ENCODE measurements around the gene CCL1. TPM values are rescaled to one million over a fixed set of nuclear protein-coding genes. Genes with fewer than 3 reads are reported as not detected.

CCL1 gene, protein sequence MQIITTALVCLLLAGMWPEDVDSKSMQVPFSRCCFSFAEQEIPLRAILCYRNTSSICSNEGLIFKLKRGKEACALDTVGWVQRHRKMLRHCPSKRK
- total RNA-seq = not detected in 2 replicates

DNA sequence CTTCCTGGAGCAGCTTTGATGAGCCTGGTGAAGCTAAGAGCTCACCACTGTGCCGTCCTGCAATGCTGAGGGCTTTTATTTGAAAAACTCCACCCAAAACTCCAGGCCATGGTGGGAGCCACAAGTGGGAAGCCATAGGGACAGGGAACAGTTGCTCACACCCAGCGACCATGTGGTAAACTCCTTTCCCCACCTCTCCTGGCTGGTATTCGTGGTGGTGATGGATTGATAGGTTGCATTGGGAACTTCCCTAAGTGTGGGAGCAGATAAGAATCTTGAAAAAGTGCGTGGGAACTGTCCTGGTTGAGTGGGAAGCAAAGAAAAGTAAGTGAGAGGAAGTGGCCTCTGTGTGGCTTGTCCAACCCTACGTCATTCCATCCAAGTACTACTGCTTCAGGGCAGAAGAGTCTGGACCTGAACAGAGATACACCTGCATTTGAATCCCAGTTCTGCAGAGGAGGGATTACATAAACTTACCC is at the start of gene CCL1:
Gene CCL1 (minus strand): TSS at position 51 of the 479 bp plus-strand sequence. CDS start 72 bp downstream, outside the sequence.
- H3K27me3 ChIP-seq (ENCODE audit: control insufficient read depth, insufficient read depth, low read length) = peaks cover 5% of the 10 kb centered on the region
- TF ChIP-seq, protein P1, sequence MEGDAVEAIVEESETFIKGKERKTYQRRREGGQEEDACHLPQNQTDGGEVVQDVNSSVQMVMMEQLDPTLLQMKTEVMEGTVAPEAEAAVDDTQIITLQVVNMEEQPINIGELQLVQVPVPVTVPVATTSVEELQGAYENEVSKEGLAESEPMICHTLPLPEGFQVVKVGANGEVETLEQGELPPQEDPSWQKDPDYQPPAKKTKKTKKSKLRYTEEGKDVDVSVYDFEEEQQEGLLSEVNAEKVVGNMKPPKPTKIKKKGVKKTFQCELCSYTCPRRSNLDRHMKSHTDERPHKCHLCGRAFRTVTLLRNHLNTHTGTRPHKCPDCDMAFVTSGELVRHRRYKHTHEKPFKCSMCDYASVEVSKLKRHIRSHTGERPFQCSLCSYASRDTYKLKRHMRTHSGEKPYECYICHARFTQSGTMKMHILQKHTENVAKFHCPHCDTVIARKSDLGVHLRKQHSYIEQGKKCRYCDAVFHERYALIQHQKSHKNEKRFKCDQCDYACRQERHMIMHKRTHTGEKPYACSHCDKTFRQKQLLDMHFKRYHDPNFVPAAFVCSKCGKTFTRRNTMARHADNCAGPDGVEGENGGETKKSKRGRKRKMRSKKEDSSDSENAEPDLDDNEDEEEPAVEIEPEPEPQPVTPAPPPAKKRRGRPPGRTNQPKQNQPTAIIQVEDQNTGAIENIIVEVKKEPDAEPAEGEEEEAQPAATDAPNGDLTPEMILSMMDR (IDR thresholded peaks at IDR 0.05; ENCODE audit: insufficient read depth, low read length, poor library complexity, severe bottlenecking) = no peak
- H3K36me3 ChIP-seq (ENCODE audit: control insufficient read depth, insufficient read depth, low read length) = no peaks in the 10 kb centered on the region
- H3K4me3 ChIP-seq (ENCODE audit: low read depth, low read length) = no peak within 1 kb of the TSS
- DNase-seq (ENCODE audit: low read depth) = no peak

DNA sequence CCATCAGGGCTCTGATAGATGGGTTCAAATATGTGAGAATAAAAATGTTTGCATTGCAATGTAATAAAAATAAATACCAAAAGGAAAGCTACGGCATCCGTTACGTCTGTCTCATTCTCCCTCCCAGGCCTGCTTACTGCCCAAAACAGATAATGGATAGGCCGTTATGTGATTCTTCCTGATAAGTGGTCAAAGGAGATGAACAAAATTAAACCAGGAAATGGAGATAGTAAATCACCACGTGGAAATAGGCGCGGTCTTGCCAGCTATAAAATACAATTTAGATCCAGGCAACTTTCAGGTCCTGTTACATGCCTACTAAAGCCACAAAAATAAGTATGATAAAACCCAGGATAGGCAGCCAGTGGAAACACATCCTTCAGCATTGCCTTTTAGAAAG is 49.5 kb upstream of the CCL1 start:
- DNase-seq (ENCODE audit: low read depth) = no peak
- no peaks in the 10 kb centered on the region for H3K36me3 ChIP-seq (ENCODE audit: control insufficient read depth, insufficient read depth, low read length)
- TF ChIP-seq, protein P1 (IDR thresholded peaks at IDR 0.05; ENCODE audit: insufficient read depth, low read length, poor library complexity, severe bottlenecking) = no peak
- no peak overlapping the region for H3K4me3 ChIP-seq (ENCODE audit: low read depth, low read length)
- no peaks in the 10 kb centered on the region for H3K27me3 ChIP-seq (ENCODE audit: control insufficient read depth, insufficient read depth, low read length)

DNA sequence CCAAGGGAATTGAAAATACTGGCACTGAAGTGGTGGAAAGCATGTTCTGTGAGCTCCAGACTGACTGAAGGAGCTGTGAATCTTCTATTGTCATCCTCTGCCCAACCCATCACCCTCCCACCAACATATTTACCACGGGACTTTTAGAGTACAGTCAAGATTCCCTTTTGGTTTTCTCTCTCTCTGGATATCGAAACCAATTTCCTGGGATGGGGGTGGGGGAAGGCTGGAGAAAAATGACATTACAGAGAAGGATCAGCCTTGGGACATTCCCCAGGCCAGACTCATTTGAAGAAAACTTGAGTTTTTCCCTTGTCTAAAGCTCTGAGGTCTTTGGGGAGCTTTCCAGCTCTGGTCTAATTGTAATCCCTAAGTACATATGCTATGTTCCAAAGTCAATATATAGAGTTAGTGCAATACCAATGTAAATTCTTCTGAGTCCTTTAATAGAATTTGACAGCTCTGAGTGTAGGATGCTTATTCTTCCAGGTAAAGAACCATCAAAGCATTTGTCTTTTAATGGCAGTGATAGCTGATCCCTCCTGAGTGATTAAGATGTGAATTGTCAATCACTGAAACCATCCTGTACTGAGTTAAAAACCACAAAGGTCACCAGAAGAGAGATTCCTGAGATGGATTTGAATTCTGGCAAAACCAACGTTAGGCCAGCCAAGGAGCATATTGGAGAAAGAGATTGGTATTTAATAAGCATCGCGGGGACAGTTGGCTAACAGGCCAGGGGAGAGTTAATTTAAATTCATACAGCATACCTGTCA is 48.8 kb upstream of the CCL1 start:
- DNase-seq (ENCODE audit: low read depth) = no peak
- H3K27me3 ChIP-seq (ENCODE audit: control insufficient read depth, insufficient read depth, low read length) = no peaks in the 10 kb centered on the region
- no peak overlapping the region for H3K4me3 ChIP-seq (ENCODE audit: low read depth, low read length)
- TF ChIP-seq, protein P1 (IDR thresholded peaks at IDR 0.05; ENCODE audit: insufficient read depth, low read length, poor library complexity, severe bottlenecking) = no peak
- H3K36me3 ChIP-seq (ENCODE audit: control insufficient read depth, insufficient read depth, low read length) = no peaks in the 10 kb centered on the region

DNA sequence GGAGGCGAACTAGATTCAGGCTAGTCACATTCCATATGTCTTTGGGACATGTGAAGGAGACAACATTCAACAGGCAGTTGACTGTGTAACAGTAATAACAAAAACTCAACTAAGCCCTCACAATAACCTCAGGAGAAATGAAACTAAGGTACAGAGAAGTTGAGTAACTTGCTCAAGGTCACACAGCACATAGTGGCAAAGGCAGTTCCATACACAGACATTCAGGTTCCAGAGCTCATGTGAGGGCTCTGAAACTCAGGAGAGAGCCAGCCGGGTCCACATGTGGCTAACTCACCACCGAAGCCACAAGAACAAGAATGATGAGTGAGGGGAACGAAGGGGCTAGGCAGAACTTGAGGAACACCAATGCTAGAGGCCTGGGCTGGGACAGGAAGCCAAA is 46.3 kb upstream of the CCL1 start:
- Histone ChIP-seq H3K4me3 (ENCODE audit: low read depth, low read length) (no peak overlapping the region), H3K27me3 (ENCODE audit: control insufficient read depth, insufficient read depth, low read length) (no peaks in the 10 kb centered on the region), H3K36me3 (ENCODE audit: control insufficient read depth, insufficient read depth, low read length) (no peaks in the 10 kb centered on the region)
- no peak for DNase-seq (ENCODE audit: low read depth)
- TF ChIP-seq, protein P1 (IDR thresholded peaks at IDR 0.05; ENCODE audit: insufficient read depth, low read length, poor library complexity, severe bottlenecking) = no peak

DNA sequence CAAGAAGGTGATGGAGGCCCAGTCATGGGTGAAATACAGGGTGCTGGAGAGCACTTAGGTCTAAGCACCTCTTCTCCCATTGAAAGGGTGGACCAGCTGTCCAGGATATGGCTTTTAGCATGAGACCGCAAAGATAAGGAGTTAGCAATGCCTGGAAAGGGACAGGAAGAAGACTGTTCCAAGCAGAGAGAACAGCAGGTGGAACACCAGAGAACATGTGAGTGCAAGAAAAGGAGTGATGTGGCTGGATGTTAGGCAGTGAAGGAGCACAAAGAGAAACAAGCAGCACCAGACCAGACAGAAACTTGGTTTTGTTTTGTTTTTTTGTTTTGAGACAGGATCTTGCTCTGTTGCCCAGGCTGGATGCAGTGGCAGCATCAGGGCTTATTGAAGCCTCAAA is 45.4 kb upstream of the CCL1 start:
- Histone ChIP-seq H3K36me3 (ENCODE audit: control insufficient read depth, insufficient read depth, low read length) (no peaks in the 10 kb centered on the region), H3K27me3 (ENCODE audit: control insufficient read depth, insufficient read depth, low read length) (no peaks in the 10 kb centered on the region), H3K4me3 (ENCODE audit: low read depth, low read length) (no peak overlapping the region)
- DNase-seq (ENCODE audit: low read depth) = no peak
- TF ChIP-seq, protein P1 (IDR thresholded peaks at IDR 0.05; ENCODE audit: insufficient read depth, low read length, poor library complexity, severe bottlenecking) = no peak

All from kidney epithelial cell (primary cell).